Spleen (tissue), 11 donors: Measurements from ENCODE around the gene HPCAL1. TPM values are rescaled to one million over a fixed set of nuclear protein-coding genes. Genes with fewer than 3 reads are reported as not detected.

Experiments
- DNase-seq: peaks from one replicate; pipeline ENCODE4 v3.0.0-alpha.2; 2020
- H3K27ac ChIP-seq, 8 donors: fragments of 200-600 bp; sonication (generic) in 7 of 8; 1 replicate in 4 of 8; 2 replicates in 4 of 8; pipeline versions ENCODE4 v1.5.0 to v1.8.0; 2016 to 2021; ENCODE audit warnings: inconsistent platforms in 4 of 8, mild to moderate bottlenecking in 4 of 8, moderate library complexity in 1 of 8
- H3K27me3 ChIP-seq, 7 donors: fragments of 200-600 bp; sonication (generic) in 6 of 7; replicated peaks in 1 of 7; 1 replicate in 4 of 7; 2 replicates in 3 of 7; pipeline versions ENCODE4 v1.5.0 to v1.8.0; 2016 to 2021; ENCODE audit warnings: inconsistent platforms in 3 of 7, mild to moderate bottlenecking in 1 of 7
- H3K36me3 ChIP-seq, 6 donors: fragments of 200-600 bp; sonication (generic) in 5 of 6; 1 replicate in 4 of 6; 2 replicates in 2 of 6; pipeline versions ENCODE4 v1.5.0 to v1.8.0; 2016 to 2021; ENCODE audit warnings: inconsistent platforms in 2 of 6
- H3K4me1 ChIP-seq, 6 donors: fragments of 200-600 bp; sonication (generic) in 5 of 6; 1 replicate in 3 of 6; 2 replicates in 3 of 6; pipeline versions ENCODE4 v1.5.0 to v1.8.0; 2016 to 2021; ENCODE audit warnings: inconsistent platforms in 3 of 6
- H3K4me3 ChIP-seq, 8 donors: fragments of 200-600 bp; sonication (generic) in 7 of 8; 1 replicate in 4 of 8; 2 replicates in 4 of 8; pipeline versions ENCODE4 v1.5.0 to v1.8.0; 2016 to 2021; ENCODE audit warnings: inconsistent platforms in 4 of 8, mild to moderate bottlenecking in 4 of 8, moderate library complexity in 2 of 8
- H3K9me3 ChIP-seq, 8 donors: fragments of 200-600 bp; sonication (generic) in 7 of 8; 1 replicate in 4 of 8; 2 replicates in 4 of 8; pipeline versions ENCODE4 v1.5.0 to v1.8.0; 2016 to 2021; ENCODE audit warnings: inconsistent platforms in 4 of 8
- CTCF ChIP-seq, 11 experiments: fragments of 200-600 bp in 7 of 11; fragments of 450-650 bp in 4 of 11; sonication (generic) in 4 of 11; IDR thresholded peaks in 8 of 11; conservative IDR thresholded peaks in 3 of 11; 1 replicate in 7 of 11; 2 replicates in 4 of 11; pipeline versions ENCODE4 v1.4.0 to v1.8.0; 2016 to 2021; ENCODE audit warnings: antibody characterized with exemption in 11 of 11, inconsistent platforms in 4 of 11, mild to moderate bottlenecking in 1 of 11
- POLR2A ChIP-seq, 3 donors: fragments of 450-650 bp; IDR thresholded peaks; one replicate each; pipeline ENCODE4 v1.5.1; 2017; ENCODE audit warnings: antibody characterized with exemption in 3 of 3, mild to moderate bottlenecking in 1 of 3
- POLR2AphosphoS5 ChIP-seq, 3 donors: sonication (generic); formaldehyde crosslinking; IDR thresholded peaks; one replicate each; pipeline ENCODE4 v1.5.1; 2017; ENCODE audit warnings: antibody characterized with exemption in 3 of 3
- WGBS, 5 donors: extraction: QIAGEN DNeasy Blood & Tissue Kit in 3 of 5; methylation state at CpG; one replicate each; pipeline versions ENCODE4 v1.1.5 to v1.1.7; 2013 to 2018; 5-methylcytosine and 5-hydroxymethylcytosine counted together
- intact Hi-C: fragments of 100-400 bp; cut with DNase I; formaldehyde crosslinking; loops from one replicate; pipeline ENCODE4 v1.15.0; 2023; ENCODE audit warnings: low total_unique reads
- polyA plus RNA-seq, 3 donors: library from polyadenylated mRNA; stranded (reverse); fragments of 200-250 nt; gene quantifications; one replicate each; pipeline ENCODE4 v1.2.1, GENCODE V29; 2013
- total RNA-seq, 7 donors: library from RNA; depleted of rRNA in 3 of 7; stranded (reverse); fragments of >200 nt in 3 of 7; fragmentation: NEBNext Ultra II Directional in 4 of 7; extraction: Animal tissue kit (Norgen Biotek cat#: 25700) in 4 of 7; gene quantifications; one replicate each; pipeline versions ENCODE4 v1.1.0 to v1.2.1, GENCODE V29; 2016 to 2021
- donor health status: healthy with polysubstance abuse.
- donor health status: DM: no; HTN: no; CAD: no; lungs with moderate emphysema.
- donor health status: DM: no; HTN: no; CAD: no.
- donor health status: Bipolar disorder and iron deficiency.
- donor health status: healthy.
- donor health status: DM: no; HTN: no; CAD: no.
- donor health status: DM: yes; HTN: yes; CAD: no.

The HPCAL1 gene
- total and polyA plus RNA-seq, 10 donors = 41.9 to 80.6 (median 57.7) TPM

- H3K4me1 ChIP-seq = peaks cover 0 to 20% (median 10%) of the 10 kb centered on the region in 6 donors
- H3K36me3 ChIP-seq = no peaks in the 10 kb centered on the region
- H3K27ac ChIP-seq = no peak overlapping the region
- H3K27me3 ChIP-seq = peaks cover 0 to 3% (median 0%) of the 10 kb centered on the region in 7 donors
- DNase-seq = peak; percentile 71
- H3K4me3 ChIP-seq = no peak overlapping the region
- TF ChIP-seq POLR2AphosphoS5 (IDR thresholded peaks at IDR 0.05) (no peak), POLR2A (IDR thresholded peaks at IDR 0.05) (no peak)
- whole genome bisulfite sequencing, 5 donors = 83 to 90% (median 86%) methylated on average over 10 to 15 of the region's 15 CpGs
- H3K9me3 ChIP-seq = no peaks in the 10 kb centered on the region
- intact Hi-C loops = loop anchor here (10.0 kb wide), 1 partner anchor 135 kb away; no protein-coding TSS in a partner anchor
These were observed 32.7 kb upstream of the HPCAL1 start for GRCh38 chr2:10269711-10270610.

GRCh38 chr2:10271509-10271908, 31.2 kb upstream of the HPCAL1 start:
- H3K9me3 ChIP-seq = no peaks in the 10 kb centered on the region
- DNase-seq = peak; percentile 67
- peaks cover 0 to 6% (median 0%) of the 10 kb centered on the region in 7 donors for H3K27me3 ChIP-seq
- H3K4me1 ChIP-seq = peaks cover 0 to 26% (median 10%) of the 10 kb centered on the region in 6 donors
- no peak overlapping the region for H3K4me3 ChIP-seq
- 77 to 91% (median 80%) methylated on average over 11 to 15 of the region's 15 CpGs for WGBS, 5 donors
- no peak overlapping the region for H3K27ac ChIP-seq
- TF ChIP-seq CTCF (IDR thresholded peaks at IDR 0.05 in 8 of 11, conservative IDR thresholded peaks at IDR 0.05 in 3 of 11) (no peak), POLR2AphosphoS5 (IDR thresholded peaks at IDR 0.05) (no peak), POLR2A (IDR thresholded peaks at IDR 0.05) (no peak)
- no peaks in the 10 kb centered on the region for H3K36me3 ChIP-seq
- intact Hi-C loops = loop anchor here (10.0 kb wide), 1 partner anchor 133 kb away; no protein-coding TSS in a partner anchor

DNA sequence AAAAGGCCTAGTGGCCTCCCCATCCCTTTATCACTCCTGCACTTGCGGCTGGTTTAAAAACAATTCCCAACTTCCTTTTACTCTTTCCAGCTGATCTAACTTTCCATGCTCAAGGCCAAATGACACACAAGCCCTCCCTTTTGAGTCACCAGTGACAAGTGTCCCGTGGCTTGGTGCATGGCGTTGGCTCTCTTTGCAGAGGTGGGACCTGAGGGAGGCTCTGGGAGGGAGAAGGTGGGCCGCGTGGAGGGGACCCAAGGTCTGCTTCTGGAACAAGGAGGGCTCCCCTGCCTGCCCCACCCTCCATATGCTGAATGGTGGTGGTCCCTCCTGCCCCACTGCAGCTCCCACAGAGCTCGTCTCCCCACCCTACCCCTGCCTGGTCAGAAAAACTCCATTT, 30.8 kb upstream of the HPCAL1 start:
- intact Hi-C loops = loop anchor here (10.0 kb wide), 1 partner anchor 133 kb away; no protein-coding TSS in a partner anchor
- no peaks in the 10 kb centered on the region for H3K36me3 ChIP-seq
- TF ChIP-seq POLR2AphosphoS5 (IDR thresholded peaks at IDR 0.05) = no peak
- TF ChIP-seq POLR2A (IDR thresholded peaks at IDR 0.05) = no peak
- TF ChIP-seq CTCF (IDR thresholded peaks at IDR 0.05 in 8 of 11, conservative IDR thresholded peaks at IDR 0.05 in 3 of 11) = no peak
- no peak overlapping the region for H3K27ac ChIP-seq
- peaks cover 0 to 26% (median 10%) of the 10 kb centered on the region in 6 donors for H3K4me1 ChIP-seq
- H3K27me3 ChIP-seq = peaks cover 0 to 11% (median 0%) of the 10 kb centered on the region in 7 donors
- H3K9me3 ChIP-seq = no peaks in the 10 kb centered on the region
- 80 to 87% (median 82%) methylated on average over 6 of the region's 6 CpGs for WGBS, 5 donors
- H3K4me3 ChIP-seq = no peak overlapping the region
- DNase-seq = peak; percentile 72

- TF ChIP-seq POLR2A (IDR thresholded peaks at IDR 0.05) (no peak), CTCF (IDR thresholded peaks at IDR 0.05 in 8 of 11, conservative IDR thresholded peaks at IDR 0.05 in 3 of 11) (no peak), POLR2AphosphoS5 (IDR thresholded peaks at IDR 0.05) (no peak)
- Histone ChIP-seq H3K4me1 (peaks cover 0 to 28% (median 11%) of the 10 kb centered on the region in 6 donors), H3K4me3 (no peak overlapping the region), H3K27me3 (peaks cover 0 to 13% (median 0%) of the 10 kb centered on the region in 7 donors), H3K27ac (no peak overlapping the region), H3K9me3 (no peaks in the 10 kb centered on the region), H3K36me3 (no peaks in the 10 kb centered on the region)
- WGBS, 5 donors = 89 to 95% (median 91%) methylated on average over 10 of the region's 10 CpGs
- intact Hi-C loops = loop anchor here (10.0 kb wide), 1 partner anchor 132 kb away; no protein-coding TSS in a partner anchor
- DNase-seq = peak; percentile 14
These were observed 30.2 kb upstream of the HPCAL1 start for GRCh38 chr2:10272464-10272863.
